WTC11 (cell line): ENCODE results near the gene L1CAM. TPM values are rescaled to one million over a fixed set of nuclear protein-coding genes. Genes with fewer than 3 reads are reported as not detected.

Source experiments
- ATAC-seq: fragments of 200-7000 bp; cut with Tn5 transposase; 2 replicates; pipeline ENCODE4 v1.10.0; 2021; ENCODE audit warnings: mild to moderate bottlenecking, moderate library complexity
- CTCF ChIA-PET: fragments of 300-600 bp; sonication (Branson Sonifier 250); formaldehyde crosslinking; loops from one replicate; lab custom pipeline; 2021; ENCODE audit warnings: antibody characterized with exemption; lab: Charles Lee
- POLR2A ChIA-PET: fragments of 350-600 bp; sonication (Branson Sonifier 250); formaldehyde crosslinking; loops from one replicate; lab custom pipeline; 2021; ENCODE audit warnings: antibody characterized with exemption; lab: Charles Lee
- DNase-seq: peaks from one replicate; pipeline ENCODE4 v3.0.0; 2021; ENCODE audit warnings: low spot score
- H3K27ac Mint-ChIP-seq: 2 replicates; pipeline ENCODE4 v1.8.0; 2021; ENCODE audit warnings: mixed read lengths
- H3K27me3 Mint-ChIP-seq: 2 replicates; pipeline ENCODE4 v1.8.0; 2021; ENCODE audit warnings: low read depth, mild to moderate bottlenecking, moderate library complexity, mixed read lengths
- H3K36me3 Mint-ChIP-seq: 2 replicates; pipeline ENCODE4 v1.8.0; 2021; ENCODE audit warnings: mixed read lengths
- H3K4me1 Mint-ChIP-seq: 2 replicates; pipeline ENCODE4 v1.8.0; 2022; ENCODE audit warnings: mixed read lengths
- H3K4me3 Mint-ChIP-seq: 2 replicates; pipeline ENCODE4 v1.8.0; 2021; ENCODE audit warnings: mild to moderate bottlenecking, moderate library complexity, mixed read lengths
- H3K9me3 Mint-ChIP-seq: 2 replicates; pipeline ENCODE4 v1.8.0; 2021; ENCODE audit warnings: mixed read lengths
- ESRRA ChIP-seq: sonication (generic); formaldehyde crosslinking; IDR thresholded peaks from 2 replicates; pipeline ENCODE4 v1.8.1; 2022; ENCODE audit warnings: mild to moderate bottlenecking, missing genetic modification reagents, borderline replicate concordance
- IRF2 ChIP-seq: sonication (generic); formaldehyde crosslinking; IDR thresholded peaks from 2 replicates; pipeline ENCODE4 v1.8.0; 2022; ENCODE audit warnings: low read depth, missing genetic modification reagents, borderline replicate concordance
- JUN ChIP-seq: sonication (generic); formaldehyde crosslinking; IDR thresholded peaks from 2 replicates; pipeline ENCODE4 v1.8.0; 2023; ENCODE audit warnings: mild to moderate bottlenecking, missing genetic modification reagents
- PRDM15 ChIP-seq: sonication (generic); formaldehyde crosslinking; IDR thresholded peaks from 2 replicates; pipeline ENCODE4 v1.8.0; 2022; ENCODE audit warnings: missing genetic modification reagents
- RELA ChIP-seq: sonication (generic); formaldehyde crosslinking; IDR thresholded peaks from 2 replicates; pipeline ENCODE4 v1.8.1; 2022; ENCODE audit warnings: missing genetic modification reagents, mild to moderate bottlenecking, borderline replicate concordance
- SOX15 ChIP-seq: fragments of 250-450 bp; sonication (Bioruptor Pico); IDR thresholded peaks from 2 replicates; pipeline ENCODE4 v1.9.0; 2021; ENCODE audit warnings: mild to moderate bottlenecking
- USF1 ChIP-seq: sonication (generic); formaldehyde crosslinking; IDR thresholded peaks from 2 replicates; pipeline ENCODE4 v1.8.0; 2022; ENCODE audit warnings: mild to moderate bottlenecking, missing genetic modification reagents
- ZBTB21 ChIP-seq: sonication (generic); formaldehyde crosslinking; IDR thresholded peaks from 2 replicates; pipeline ENCODE4 v1.8.1; 2023; ENCODE audit warnings: mild to moderate bottlenecking, missing genetic modification reagents, borderline replicate concordance
- ZNF219 ChIP-seq: sonication (generic); formaldehyde crosslinking; IDR thresholded peaks from 2 replicates; pipeline ENCODE4 v1.8.0; 2023; ENCODE audit warnings: missing genetic modification reagents, mild to moderate bottlenecking, borderline replicate concordance
- ZNF263 ChIP-seq: sonication (generic); formaldehyde crosslinking; IDR thresholded peaks from 2 replicates; pipeline ENCODE4 v1.8.1; 2022; ENCODE audit warnings: low read depth, mild to moderate bottlenecking, moderate library complexity, missing genetic modification reagents
- ZNF532 ChIP-seq: fragments of 250-450 bp; sonication (Bioruptor Pico); IDR thresholded peaks from 2 replicates; pipeline ENCODE4 v1.9.0; 2021; ENCODE audit warnings: mild to moderate bottlenecking, borderline replicate concordance
- total RNA-seq: library from RNA; stranded (reverse); gene quantifications from 3 replicates; pipeline ENCODE4 v1.2.3, GENCODE V29; 2021

The L1CAM gene
- total RNA-seq, 1 experiment from 2014 or later: 40.2 TPM

- CTCF ChIA-PET: interaction anchor here (1.1 kb wide), 1 partner anchor 86 kb away, joined by 4 read pairs; no protein-coding TSS in a partner anchor
- DNase-seq: no peak
Measured at GRCh38 chrX:153907456-153907855, 21.5 kb upstream of the L1CAM start.

More at GRCh38 chrX:153907456-153907855, 21.5 kb upstream of the L1CAM start:
- Mint-ChIP-seq H3K4me1 (peaks cover 9% of the 10 kb centered on the region), H3K27ac (no peak overlapping the region), H3K9me3 (no peaks in the 10 kb centered on the region), H3K27me3 (no peaks in the 10 kb centered on the region; the same call in 1 of the 2 replicates), H3K36me3 (no peaks in the 10 kb centered on the region), H3K4me3 (no peak overlapping the region)
- no peak for ATAC-seq
- POLR2A ChIA-PET: no interaction called here
- TF ChIP-seq ZNF219 (CRISPR knock-in tag) (no peak), USF1 (CRISPR knock-in tag) (no peak), ZNF532 (CRISPR knock-in tag) (no peak), ZBTB21 (CRISPR knock-in tag) (no peak), JUN (CRISPR knock-in tag) (no peak), ZNF263 (CRISPR knock-in tag) (no peak), SOX15 (CRISPR knock-in tag) (no peak), ESRRA (CRISPR knock-in tag) (no peak), RELA (no peak), IRF2 (CRISPR knock-in tag) (no peak), PRDM15 (CRISPR knock-in tag) (no peak)
- TF ChIP-seq, all 79 proteins: peak for 0
